Activated T-helper 2 cell treated with anti-CD3 and anti-CD28 coated beads, Interferon-gamma antibody, Interleukin-2, Interleukin-4, amounts not matched to agents 10 μg/mL and 5 μg/mL and 100 μg/mL, durations not matched to agents 14 hours and 24 hours and 36 hours (primary cell): ENCODE data around the gene B4GALT6. TPM values are rescaled to one million over a fixed set of nuclear protein-coding genes. Genes with fewer than 3 reads are reported as not detected.

Experiments used
- DNase-seq: peaks from one replicate; pipeline ENCODE4 v3.0.0; 2021; ENCODE audit warnings: low spot score
- H3K27ac Mint-ChIP-seq: one replicate; pipeline ENCODE4 v1.8.0; 2021; ENCODE audit warnings: mixed read lengths
- H3K27me3 Mint-ChIP-seq: one replicate; pipeline ENCODE4 v1.8.0; 2021; ENCODE audit warnings: low read depth, mixed read lengths
- H3K36me3 Mint-ChIP-seq: one replicate; pipeline ENCODE4 v1.8.0; 2021; ENCODE audit warnings: low read depth, mixed read lengths
- H3K4me1 Mint-ChIP-seq: one replicate; pipeline ENCODE4 v1.8.0; 2021; ENCODE audit warnings: low read depth, mixed read lengths
- H3K4me3 Mint-ChIP-seq: one replicate; pipeline ENCODE4 v1.8.0; 2021; ENCODE audit warnings: low read depth, mild to moderate bottlenecking, moderate library complexity, mixed read lengths
- H3K9me3 Mint-ChIP-seq: one replicate; pipeline ENCODE4 v1.8.0; 2021; ENCODE audit warnings: mixed read lengths
- intact Hi-C: fragments of 100-400 bp; cut with micrococcal nuclease; formaldehyde crosslinking; loops from one replicate; pipeline ENCODE4 v1.15.1; 2023
- total RNA-seq: library from RNA; stranded (reverse); gene quantifications from 2 replicates; pipeline ENCODE4 v1.2.3, GENCODE V29; 2022

Gene B4GALT6
- total RNA-seq, 1 donor from 2014 or later, result 4.2 TPM

GRCh38 chr18:31669541-31669940 lies 14.8 kb downstream of the B4GALT6 start:
- no peaks in the 10 kb centered on the region for H3K4me1 Mint-ChIP-seq
- no peaks in the 10 kb centered on the region for H3K36me3 Mint-ChIP-seq
- intact Hi-C loops, result no loop called here
- no peaks in the 10 kb centered on the region for H3K9me3 Mint-ChIP-seq
- H3K27me3 Mint-ChIP-seq, result peaks cover 3% of the 10 kb centered on the region
- DNase-seq, result no peak
- no peak overlapping the region for H3K4me3 Mint-ChIP-seq
- no peak overlapping the region for H3K27ac Mint-ChIP-seq

- H3K36me3 Mint-ChIP-seq, result no peaks in the 10 kb centered on the region
- H3K4me1 Mint-ChIP-seq, result no peaks in the 10 kb centered on the region
- no peak overlapping the region for H3K4me3 Mint-ChIP-seq
- H3K9me3 Mint-ChIP-seq, result no peaks in the 10 kb centered on the region
- H3K27ac Mint-ChIP-seq, result no peak overlapping the region
- H3K27me3 Mint-ChIP-seq, result peaks cover 5% of the 10 kb centered on the region
- intact Hi-C loops, result no loop called here
- DNase-seq, result no peak
Measured at GRCh38 chr18:31667185-31667584, 17.2 kb downstream of the B4GALT6 start.

GRCh38 chr18:31666055-31666454 lies 18.3 kb downstream of the B4GALT6 start:
- H3K4me3 Mint-ChIP-seq, result no peak overlapping the region
- H3K9me3 Mint-ChIP-seq, result no peaks in the 10 kb centered on the region
- intact Hi-C loops, result no loop called here
- no peaks in the 10 kb centered on the region for H3K4me1 Mint-ChIP-seq
- DNase-seq, result no peak
- H3K27ac Mint-ChIP-seq, result no peak overlapping the region
- H3K27me3 Mint-ChIP-seq, result peaks cover 6% of the 10 kb centered on the region
- no peaks in the 10 kb centered on the region for H3K36me3 Mint-ChIP-seq

- peaks cover 3% of the 10 kb centered on the region for H3K36me3 Mint-ChIP-seq
- no peaks in the 10 kb centered on the region for H3K9me3 Mint-ChIP-seq
- peaks cover 10% of the 10 kb centered on the region for H3K27me3 Mint-ChIP-seq
- intact Hi-C loops, result no loop called here
- no peak overlapping the region for H3K4me3 Mint-ChIP-seq
- H3K4me1 Mint-ChIP-seq, result peaks cover 7% of the 10 kb centered on the region
- no peak overlapping the region for H3K27ac Mint-ChIP-seq
- DNase-seq, result no peak
Measured at GRCh38 chr18:31664101-31664500, 20.3 kb downstream of the B4GALT6 start.

- peaks cover 8% of the 10 kb centered on the region for H3K27me3 Mint-ChIP-seq
- H3K27ac Mint-ChIP-seq, result no peak overlapping the region
- intact Hi-C loops, result no loop called here
- H3K36me3 Mint-ChIP-seq, result peaks cover 3% of the 10 kb centered on the region
- peaks cover 21% of the 10 kb centered on the region for H3K4me1 Mint-ChIP-seq
- no peak overlapping the region for H3K4me3 Mint-ChIP-seq
- H3K9me3 Mint-ChIP-seq, result no peaks in the 10 kb centered on the region
- no peak for DNase-seq
Measured at GRCh38 chr18:31661965-31662364, 22.4 kb downstream of the B4GALT6 start.

- no peak for DNase-seq
- peaks cover 21% of the 10 kb centered on the region for H3K4me1 Mint-ChIP-seq
- intact Hi-C loops, result no loop called here
- no peak overlapping the region for H3K4me3 Mint-ChIP-seq
- peaks cover 3% of the 10 kb centered on the region for H3K36me3 Mint-ChIP-seq
- no peak overlapping the region for H3K27ac Mint-ChIP-seq
- H3K9me3 Mint-ChIP-seq, result no peaks in the 10 kb centered on the region
- H3K27me3 Mint-ChIP-seq, result peaks cover 8% of the 10 kb centered on the region
Measured at GRCh38 chr18:31660763-31661162, 23.6 kb downstream of the B4GALT6 start.

GRCh38 chr18:31659576-31660177 lies 24.7 kb downstream of the B4GALT6 start:
- Mint-ChIP-seq H3K27ac (peak overlapping the region; percentile 72), H3K9me3 (no peaks in the 10 kb centered on the region), H3K27me3 (peaks cover 8% of the 10 kb centered on the region), H3K36me3 (peaks cover 3% of the 10 kb centered on the region), H3K4me1 (peaks cover 21% of the 10 kb centered on the region), H3K4me3 (no peak overlapping the region)
- intact Hi-C loops, result loop anchor here (1.0 to 5.0 kb wide), 7 partner anchors 9 to 433 kb away; partner anchors contain the start of genes B4GALT6, RNF138 and TRAPPC8
- no peak for DNase-seq

- H3K27me3 Mint-ChIP-seq, result peaks cover 6% of the 10 kb centered on the region
- intact Hi-C loops, result loop anchor here (1.0 to 5.0 kb wide), 7 partner anchors 9 to 433 kb away; partner anchors contain the start of genes B4GALT6, RNF138 and TRAPPC8
- H3K9me3 Mint-ChIP-seq, result no peaks in the 10 kb centered on the region
- peaks cover 21% of the 10 kb centered on the region for H3K4me1 Mint-ChIP-seq
- H3K4me3 Mint-ChIP-seq, result peak overlapping the region; percentile 24
- H3K36me3 Mint-ChIP-seq, result peaks cover 3% of the 10 kb centered on the region
- DNase-seq, result no peak
- H3K27ac Mint-ChIP-seq, result peak overlapping the region; percentile 72
Measured at GRCh38 chr18:31658670-31659575, 25.5 kb downstream of the B4GALT6 start.

- Mint-ChIP-seq H3K4me1 (peaks cover 21% of the 10 kb centered on the region), H3K9me3 (no peaks in the 10 kb centered on the region), H3K27ac (peak overlapping the region; percentile 72), H3K27me3 (peaks cover 11% of the 10 kb centered on the region), H3K36me3 (peaks cover 3% of the 10 kb centered on the region), H3K4me3 (no peak overlapping the region)
- intact Hi-C loops, result loop anchor here (2.0 to 5.0 kb wide), 4 partner anchors 27 to 434 kb away; partner anchors contain the start of genes B4GALT6, RNF138 and TRAPPC8
- DNase-seq, result no peak
Measured at GRCh38 chr18:31657823-31658669, 26.3 kb downstream of the B4GALT6 start.

- H3K36me3 Mint-ChIP-seq, result peaks cover 3% of the 10 kb centered on the region
Measured at GRCh38 chr18:31656754-31657153, 27.6 kb downstream of the B4GALT6 start.

GRCh38 chr18:31655354-31655753 lies 29.0 kb downstream of the B4GALT6 start:
- Mint-ChIP-seq H3K4me3 (no peak overlapping the region), H3K27ac (no peak overlapping the region), H3K36me3 (peaks cover 3% of the 10 kb centered on the region), H3K27me3 (peaks cover 20% of the 10 kb centered on the region), H3K9me3 (no peaks in the 10 kb centered on the region), H3K4me1 (peaks cover 25% of the 10 kb centered on the region)
- intact Hi-C loops, result loop anchor here (5.0 kb wide), 3 partner anchors 43 to 437 kb away; partner anchors contain the start of genes RNF138 and TRAPPC8
- no peak for DNase-seq

More at GRCh38 chr18:31656754-31657153, 27.6 kb downstream of the B4GALT6 start:
- Mint-ChIP-seq H3K27ac (no peak overlapping the region), H3K4me1 (peaks cover 21% of the 10 kb centered on the region), H3K27me3 (peaks cover 23% of the 10 kb centered on the region), H3K4me3 (no peak overlapping the region), H3K9me3 (no peaks in the 10 kb centered on the region)
- DNase-seq, result no peak
- intact Hi-C loops, result loop anchor here (5.0 kb wide), 3 partner anchors 44 to 436 kb away; partner anchors contain the start of genes RNF138 and TRAPPC8

GRCh38 chr18:31652877-31653276 lies 31.5 kb downstream of the B4GALT6 start:
- intact Hi-C loops, result no loop called here

More at GRCh38 chr18:31652877-31653276, 31.5 kb downstream of the B4GALT6 start:
- Mint-ChIP-seq H3K27ac (no peak overlapping the region), H3K36me3 (no peaks in the 10 kb centered on the region), H3K4me1 (peaks cover 18% of the 10 kb centered on the region), H3K9me3 (no peaks in the 10 kb centered on the region), H3K27me3 (peaks cover 24% of the 10 kb centered on the region), H3K4me3 (no peak overlapping the region)
- no peak for DNase-seq
